Measurements from ENCODE around the gene GMEB2. TPM values are rescaled to one million over a fixed set of nuclear protein-coding genes. Genes with fewer than 3 reads are reported as not detected.

The GMEB2 gene
- total and polyA plus RNA-seq, 5 donors from 2014 or later = 8.3 to 21.9 (median 10.1) TPM

GRCh38 chr20:63587776-63588591 lies 38.9 kb downstream of the GMEB2 start:
- Mint-ChIP-seq H3K27ac (peak overlapping the region in 2 of 3 donors; percentile 41 to 74), H3K9me3 (no peaks in the 10 kb centered on the region), H3K4me3 (no peak overlapping the region), H3K4me1 (peaks cover 0 to 14% (median 5%) of the 10 kb centered on the region in 4 donors), H3K27me3 (no peaks in the 10 kb centered on the region), H3K36me3 (peaks cover 10% of the 10 kb centered on the region)
- Histone ChIP-seq H3K36me3 (ENCODE audit: control insufficient read depth, insufficient read depth, low read length) (peaks cover 24% of the 10 kb centered on the region), H3K27ac (ENCODE audit: insufficient read depth, low read length, poor library complexity, severe bottlenecking) (no peak overlapping the region), H3K4me3 (ENCODE audit: low read depth, low read length) (no peak overlapping the region), H3K9me3 (ENCODE audit: control insufficient read depth in 2 of 2, low read length in 2 of 2) (no peaks in the 10 kb centered on the region), H3K27me3 (ENCODE audit: control insufficient read depth, insufficient read depth, low read length) (no peaks in the 10 kb centered on the region), H3K4me1 (ENCODE audit: control insufficient read depth, insufficient read depth, low read length, poor library complexity, severe bottlenecking) (no peaks in the 10 kb centered on the region)
- DNase-seq = no peak
- no peak for ATAC-seq (ENCODE audit: low read depth in 2 of 2)

- no peaks in the 10 kb centered on the region for H3K9me3 Mint-ChIP-seq
- Histone ChIP-seq H3K36me3 (ENCODE audit: control insufficient read depth, insufficient read depth, low read length) (peaks cover 20% of the 10 kb centered on the region), H3K4me3 (ENCODE audit: low read depth, low read length) (no peak overlapping the region), H3K27ac (ENCODE audit: insufficient read depth, low read length, poor library complexity, severe bottlenecking) (no peak overlapping the region), H3K4me1 (ENCODE audit: control insufficient read depth, insufficient read depth, low read length, poor library complexity, severe bottlenecking) (no peaks in the 10 kb centered on the region), H3K9me3 (ENCODE audit: control insufficient read depth in 2 of 2, low read length in 2 of 2) (no peaks in the 10 kb centered on the region), H3K27me3 (ENCODE audit: control insufficient read depth, insufficient read depth, low read length) (no peaks in the 10 kb centered on the region)
- no peak for ATAC-seq (ENCODE audit: low read depth in 2 of 2)
- no peak overlapping the region for H3K4me3 Mint-ChIP-seq
- H3K27me3 Mint-ChIP-seq = no peaks in the 10 kb centered on the region
- peaks cover 9% of the 10 kb centered on the region for H3K36me3 Mint-ChIP-seq
- H3K27ac Mint-ChIP-seq = peak overlapping the region in 1 of 3 donors; percentile 62
- no peak for DNase-seq
- peaks cover 0 to 14% (median 5%) of the 10 kb centered on the region in 4 donors for H3K4me1 Mint-ChIP-seq
Observed at GRCh38 chr20:63587256-63587655, 39.6 kb downstream of the GMEB2 start.

DNA sequence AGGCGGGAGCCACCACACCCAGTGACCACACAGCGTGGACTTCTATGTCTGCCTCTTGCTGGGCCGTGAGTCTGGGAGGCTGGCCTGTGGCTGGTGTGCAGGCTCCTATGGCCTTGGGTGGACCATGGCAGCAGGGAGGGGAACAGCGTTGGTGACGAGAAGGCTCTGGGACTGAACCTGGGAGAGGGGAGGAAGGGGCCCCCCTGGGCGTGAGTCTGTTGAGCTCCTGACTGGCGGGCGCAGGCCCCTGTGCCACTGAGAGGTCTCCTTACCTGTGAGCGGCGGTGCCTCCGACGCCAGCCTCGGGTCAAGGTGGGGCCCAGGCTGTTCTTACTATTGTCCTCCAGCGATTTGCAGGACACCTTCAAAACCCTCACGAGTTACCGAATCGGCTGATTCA lies 40.1 kb downstream of the GMEB2 start:
- ATAC-seq (ENCODE audit: low read depth in 2 of 2) = no peak
- no peak overlapping the region for H3K27ac ChIP-seq (ENCODE audit: insufficient read depth, low read length, poor library complexity, severe bottlenecking)

GRCh38 chr20:63585616-63586565 lies 41.0 kb downstream of the GMEB2 start:
- H3K36me3 ChIP-seq (ENCODE audit: control insufficient read depth, insufficient read depth, low read length) = peaks cover 9% of the 10 kb centered on the region
- DNase-seq (no peak), ATAC-seq (ENCODE audit: low read depth in 2 of 2) (no peak)
- Mint-ChIP-seq H3K27me3 (peaks cover 1% of the 10 kb centered on the region), H3K4me1 (peaks cover 0 to 11% (median 3%) of the 10 kb centered on the region in 4 donors), H3K27ac (peak overlapping the region in 1 of 3 donors; percentile 95), H3K36me3 (peaks cover 5% of the 10 kb centered on the region), H3K9me3 (no peaks in the 10 kb centered on the region), H3K4me3 (no peak overlapping the region)
- no peak overlapping the region for H3K27ac ChIP-seq (ENCODE audit: insufficient read depth, low read length, poor library complexity, severe bottlenecking)
- no peaks in the 10 kb centered on the region for H3K27me3 ChIP-seq (ENCODE audit: control insufficient read depth, insufficient read depth, low read length)
- peaks cover 3% of the 10 kb centered on the region for H3K4me1 ChIP-seq (ENCODE audit: control insufficient read depth, insufficient read depth, low read length, poor library complexity, severe bottlenecking)
- H3K4me3 ChIP-seq (ENCODE audit: low read depth, low read length) = no peak overlapping the region
- H3K9me3 ChIP-seq (ENCODE audit: control insufficient read depth in 2 of 2, low read length in 2 of 2) = no peaks in the 10 kb centered on the region

More for the DNA sequence above, 40.1 kb downstream of the GMEB2 start:
- Mint-ChIP-seq H3K4me3 (no peak overlapping the region), H3K27me3 (no peaks in the 10 kb centered on the region), H3K36me3 (peaks cover 9% of the 10 kb centered on the region), H3K4me1 (peaks cover 0 to 14% (median 5%) of the 10 kb centered on the region in 4 donors), H3K27ac (peak overlapping the region in 1 of 3 donors; percentile 66), H3K9me3 (no peaks in the 10 kb centered on the region)
- H3K9me3 ChIP-seq (ENCODE audit: control insufficient read depth in 2 of 2, low read length in 2 of 2) = no peaks in the 10 kb centered on the region
- H3K4me3 ChIP-seq (ENCODE audit: low read depth, low read length) = no peak overlapping the region
- no peaks in the 10 kb centered on the region for H3K4me1 ChIP-seq (ENCODE audit: control insufficient read depth, insufficient read depth, low read length, poor library complexity, severe bottlenecking)
- DNase-seq = no peak
- no peaks in the 10 kb centered on the region for H3K27me3 ChIP-seq (ENCODE audit: control insufficient read depth, insufficient read depth, low read length)
- H3K36me3 ChIP-seq (ENCODE audit: control insufficient read depth, insufficient read depth, low read length) = peaks cover 17% of the 10 kb centered on the region

DNA sequence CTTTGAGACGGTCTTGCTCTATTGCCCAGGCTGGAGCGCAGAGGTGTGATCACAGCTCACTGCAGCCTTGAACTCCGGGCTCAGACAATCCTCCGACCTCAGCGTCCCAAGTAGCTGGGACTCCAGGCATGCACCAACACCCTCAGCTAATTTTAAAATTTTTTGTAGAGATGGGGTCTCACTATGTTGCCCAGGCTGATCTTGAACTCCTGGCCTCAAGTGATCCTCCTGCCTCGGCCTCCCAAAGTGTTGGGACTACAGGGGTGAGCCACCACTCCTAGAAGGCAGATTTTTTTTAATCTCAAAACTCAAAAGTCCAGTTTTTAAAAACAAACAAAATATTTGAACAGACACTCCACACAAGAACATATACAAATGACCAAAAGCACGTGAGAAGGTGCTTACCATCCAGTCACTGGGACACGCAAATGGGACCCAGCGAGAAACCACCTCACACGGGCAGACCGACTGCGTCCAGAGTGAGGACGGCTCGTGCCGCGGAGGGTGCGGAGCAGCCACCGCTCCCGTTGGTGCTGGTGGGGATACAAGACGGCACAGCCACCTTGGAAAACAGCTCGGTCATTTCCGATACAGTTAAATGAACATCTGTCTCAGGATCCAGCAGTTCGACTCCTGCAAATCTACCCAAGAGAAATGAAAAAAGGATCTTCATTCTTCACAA lies 44.4 kb downstream of the GMEB2 start:
- no peak for ATAC-seq (ENCODE audit: low read depth in 2 of 2)
- no peaks in the 10 kb centered on the region for H3K9me3 ChIP-seq (ENCODE audit: control insufficient read depth in 2 of 2, low read length in 2 of 2)
- no peaks in the 10 kb centered on the region for H3K27me3 ChIP-seq (ENCODE audit: control insufficient read depth, insufficient read depth, low read length)
- no peaks in the 10 kb centered on the region for H3K9me3 Mint-ChIP-seq
- no peak overlapping the region for H3K4me3 Mint-ChIP-seq
- H3K4me1 Mint-ChIP-seq = peaks cover 0 to 12% (median 1%) of the 10 kb centered on the region in 4 donors
- H3K27me3 Mint-ChIP-seq = peaks cover 10% of the 10 kb centered on the region
- no peak overlapping the region for H3K27ac Mint-ChIP-seq
- DNase-seq = no peak
- H3K36me3 ChIP-seq (ENCODE audit: control insufficient read depth, insufficient read depth, low read length) = no peaks in the 10 kb centered on the region
- H3K27ac ChIP-seq (ENCODE audit: insufficient read depth, low read length, poor library complexity, severe bottlenecking) = no peak overlapping the region
- H3K36me3 Mint-ChIP-seq = no peaks in the 10 kb centered on the region
- H3K4me1 ChIP-seq (ENCODE audit: control insufficient read depth, insufficient read depth, low read length, poor library complexity, severe bottlenecking) = peaks cover 4% of the 10 kb centered on the region
- H3K4me3 ChIP-seq (ENCODE audit: low read depth, low read length) = no peak overlapping the region

- H3K4me3 Mint-ChIP-seq = peak overlapping the region in 1 of 4 donors; percentile 18
- H3K4me1 Mint-ChIP-seq = peaks cover 0 to 10% (median 4%) of the 10 kb centered on the region in 4 donors
- Histone ChIP-seq H3K36me3 (ENCODE audit: control insufficient read depth, insufficient read depth, low read length) (no peaks in the 10 kb centered on the region), H3K27me3 (ENCODE audit: control insufficient read depth, insufficient read depth, low read length) (no peaks in the 10 kb centered on the region), H3K4me1 (ENCODE audit: control insufficient read depth, insufficient read depth, low read length, poor library complexity, severe bottlenecking) (peaks cover 4% of the 10 kb centered on the region), H3K9me3 (ENCODE audit: control insufficient read depth in 2 of 2, low read length in 2 of 2) (no peaks in the 10 kb centered on the region), H3K27ac (ENCODE audit: insufficient read depth, low read length, poor library complexity, severe bottlenecking) (no peak overlapping the region), H3K4me3 (ENCODE audit: low read depth, low read length) (no peak overlapping the region)
- peak; percentile 91 to 94 for ATAC-seq (ENCODE audit: low read depth in 2 of 2)
- peak; percentile 51 to 77 (median 76) for DNase-seq
- no peak overlapping the region for H3K27ac Mint-ChIP-seq
- no peaks in the 10 kb centered on the region for H3K36me3 Mint-ChIP-seq
- H3K27me3 Mint-ChIP-seq = peaks cover 10% of the 10 kb centered on the region
- peaks cover 0 to 2% (median 0%) of the 10 kb centered on the region in 7 donors for H3K9me3 Mint-ChIP-seq
Observed at GRCh38 chr20:63580796-63581461, 46.0 kb downstream of the GMEB2 start.

Data from CD4-positive, CD25-positive, alpha-beta regulatory T cell (primary cell).